Stimulated activated CD8-positive, alpha-beta memory T cell treated with anti-CD3 and anti-CD28 coated beads, Interleukin-4, amount 100 ng/mL, for 4 hours (primary cell): ENCODE results near the gene IZUMO4.
"Not testable (repeated sequence)": the region's sequence is repeated elsewhere in the genome, so short reads cannot be mapped to it uniquely, and the experiment has no call there.

Experiments used
- DNase-seq, 2 donors: peaks; one replicate each; pipeline ENCODE4 v3.0.0-alpha.2; 2020; ENCODE audit warnings: low read depth in 2 of 2, low spot score in 1 of 2

The IZUMO4 gene

DNA sequence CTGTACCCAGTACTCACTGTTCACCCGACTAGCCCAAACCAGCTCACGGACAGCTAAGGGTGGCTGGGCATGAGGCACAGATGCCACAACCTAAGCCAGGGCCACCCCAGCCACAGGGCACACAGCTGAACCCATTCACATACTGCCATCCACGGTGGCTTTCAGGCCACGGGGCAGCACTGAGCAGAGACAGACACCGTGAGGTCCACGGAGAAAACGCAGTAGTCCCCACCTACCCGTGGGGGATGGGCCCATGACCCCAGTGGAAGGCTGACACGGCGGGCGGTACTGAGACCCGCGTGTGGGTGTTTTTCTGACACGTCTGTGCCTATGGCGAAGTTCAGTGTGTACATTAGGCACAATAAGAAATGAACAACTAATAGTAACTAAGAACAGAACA is 25.5 kb downstream of the IZUMO4 start:
- no peak for DNase-seq

DNA sequence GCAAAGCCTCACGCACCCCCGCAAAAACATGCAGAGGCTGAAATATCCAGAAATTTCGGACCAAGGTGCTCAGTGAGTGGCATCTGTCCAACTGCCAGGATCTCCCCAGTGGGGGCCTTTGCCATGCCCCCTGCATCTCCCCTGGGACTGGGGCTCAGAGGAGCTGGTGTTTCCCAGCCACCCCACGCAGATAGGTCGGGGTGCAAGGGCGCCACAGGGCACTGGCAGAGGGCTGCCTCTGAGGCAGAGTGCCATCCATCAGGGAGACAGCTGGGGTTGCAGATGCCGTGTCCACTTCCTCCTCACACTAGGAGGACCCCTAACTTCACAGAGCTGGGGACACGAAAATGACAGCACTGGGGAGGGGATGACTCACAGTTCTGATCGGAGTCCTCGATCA is 26.3 kb downstream of the IZUMO4 start:
- DNase-seq: no peak

- no peak for DNase-seq
Observed at GRCh38 chr19:2123682-2124387, 27.1 kb downstream of the IZUMO4 start.

DNA sequence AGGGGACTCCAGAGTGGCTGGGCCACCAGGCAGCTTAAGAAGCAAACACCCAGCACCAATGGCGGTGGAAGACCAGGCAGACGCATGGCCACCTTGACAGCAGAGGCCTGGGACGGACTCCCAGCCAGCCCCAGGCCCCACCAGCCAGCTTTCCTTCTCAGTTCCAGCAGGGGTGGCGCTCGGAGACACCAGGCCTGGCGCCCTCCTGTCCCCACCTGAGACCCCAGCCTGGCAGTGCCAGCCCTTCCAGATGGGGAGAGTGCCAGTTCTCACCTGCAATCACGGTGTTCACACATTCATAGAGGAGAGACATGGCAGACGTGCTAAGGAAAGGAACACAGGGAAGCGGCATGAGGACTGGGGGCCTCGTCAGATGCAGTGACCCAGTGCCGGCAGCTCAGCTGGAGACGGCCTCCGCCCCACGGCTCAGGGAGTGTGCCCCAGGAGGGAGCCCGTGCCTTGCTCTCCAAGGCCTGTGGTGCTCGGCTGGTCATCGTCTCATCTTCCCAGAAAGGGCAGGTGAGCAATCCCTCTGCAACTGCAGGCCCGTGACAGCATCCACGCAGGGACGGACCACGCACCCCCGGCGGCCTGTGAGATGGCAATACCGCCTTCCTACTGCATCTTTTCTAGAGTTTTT is 30.3 kb downstream of the IZUMO4 start:
- DNase-seq: no peak

DNA sequence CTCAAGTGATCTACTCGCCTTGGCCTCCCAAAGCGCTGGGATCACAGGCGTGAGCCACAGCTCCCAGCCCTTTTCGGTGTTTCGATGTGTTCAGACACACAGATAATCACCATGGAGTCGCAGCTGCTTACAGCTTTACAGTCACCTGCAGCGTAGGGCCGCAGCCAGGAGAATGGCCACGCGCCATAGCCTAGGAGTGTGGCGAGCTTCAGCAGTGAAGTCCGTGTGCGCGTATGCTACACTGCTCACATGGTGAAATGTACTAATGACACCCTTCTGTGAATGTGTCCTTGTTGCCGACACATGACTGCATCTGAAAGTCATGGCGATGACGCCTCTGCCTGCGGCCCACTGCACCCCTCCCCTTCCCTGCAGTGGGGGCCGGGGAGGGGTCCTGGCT is 31.0 kb downstream of the IZUMO4 start:
- no peak for DNase-seq

GRCh38 chr19:2128252-2128651 is 31.5 kb downstream of the IZUMO4 start:
- not testable (repeated sequence) for DNase-seq

GRCh38 chr19:2129022-2129421 is 32.3 kb downstream of the IZUMO4 start:
- no peak for DNase-seq

GRCh38 chr19:2129486-2129885 is 32.8 kb downstream of the IZUMO4 start:
- DNase-seq: no peak

GRCh38 chr19:2129892-2130770 is 33.4 kb downstream of the IZUMO4 start:
- DNase-seq: no peak

GRCh38 chr19:2131012-2131975 is 34.6 kb downstream of the IZUMO4 start:
- DNase-seq: not testable (repeated sequence)

GRCh38 chr19:2132191-2132590 is 35.5 kb downstream of the IZUMO4 start:
- DNase-seq: no peak

DNA sequence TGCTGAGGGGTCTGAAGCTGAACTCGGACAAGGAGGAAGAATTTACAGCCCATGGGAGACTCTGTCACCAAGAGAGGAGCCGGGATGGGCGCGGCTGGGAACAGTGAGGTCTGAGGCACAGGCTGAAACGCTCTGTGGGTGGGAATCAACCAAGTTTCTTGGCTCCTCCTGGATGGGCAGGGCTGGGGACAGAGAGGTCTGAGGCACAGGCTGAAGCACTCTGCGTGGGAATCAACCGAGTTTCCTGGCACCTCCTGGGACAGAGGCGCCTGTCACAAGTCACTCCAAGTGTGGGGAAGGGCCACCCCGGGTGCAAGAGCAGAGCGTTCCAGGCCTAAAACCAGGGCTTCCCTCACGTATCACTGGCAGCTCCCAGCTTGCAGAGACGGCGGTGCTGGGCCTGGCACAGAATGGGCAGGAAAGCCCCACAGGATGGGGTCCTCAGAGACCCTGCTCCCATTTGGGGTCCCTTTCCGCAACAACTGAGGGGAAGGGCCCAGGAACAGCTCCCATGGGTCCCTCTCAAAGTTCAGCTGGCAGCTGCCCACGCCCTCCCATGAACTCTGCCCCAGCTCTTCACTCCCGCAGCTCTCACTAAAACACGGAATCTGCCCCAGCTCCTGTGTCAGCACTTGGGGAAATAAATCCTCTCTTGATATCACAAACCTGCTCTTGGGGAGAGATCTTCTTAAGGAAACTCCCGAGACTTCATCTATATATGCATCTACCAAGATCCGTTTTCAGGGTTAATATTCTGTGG is 36.2 kb downstream of the IZUMO4 start:
- DNase-seq: no peak

GRCh38 chr19:2135474-2136402 is 39.0 kb downstream of the IZUMO4 start:
- no peak for DNase-seq

DNA sequence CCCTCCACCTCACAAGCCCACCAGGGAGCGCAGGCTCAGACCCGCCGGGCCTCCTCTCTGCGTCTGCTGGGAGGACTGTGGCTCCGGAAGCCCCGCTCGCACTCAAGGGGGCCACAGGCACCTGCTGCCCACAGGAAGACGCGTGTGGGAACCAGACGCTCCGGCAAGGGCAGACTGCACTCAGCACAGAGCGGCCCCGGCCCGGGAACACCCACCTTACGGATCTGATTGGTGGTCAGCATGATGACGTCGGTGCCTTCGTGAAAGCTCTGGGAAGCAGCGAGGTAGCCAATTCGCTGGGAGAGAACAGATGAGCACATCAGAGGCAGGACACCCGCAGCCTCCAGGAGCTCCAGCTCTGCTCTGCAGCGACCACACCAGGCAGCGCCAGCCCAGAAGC is 40.1 kb downstream of the IZUMO4 start:
- no peak for DNase-seq

- no peak for DNase-seq
Observed at GRCh38 chr19:2138061-2138728, 41.5 kb downstream of the IZUMO4 start.

DNA sequence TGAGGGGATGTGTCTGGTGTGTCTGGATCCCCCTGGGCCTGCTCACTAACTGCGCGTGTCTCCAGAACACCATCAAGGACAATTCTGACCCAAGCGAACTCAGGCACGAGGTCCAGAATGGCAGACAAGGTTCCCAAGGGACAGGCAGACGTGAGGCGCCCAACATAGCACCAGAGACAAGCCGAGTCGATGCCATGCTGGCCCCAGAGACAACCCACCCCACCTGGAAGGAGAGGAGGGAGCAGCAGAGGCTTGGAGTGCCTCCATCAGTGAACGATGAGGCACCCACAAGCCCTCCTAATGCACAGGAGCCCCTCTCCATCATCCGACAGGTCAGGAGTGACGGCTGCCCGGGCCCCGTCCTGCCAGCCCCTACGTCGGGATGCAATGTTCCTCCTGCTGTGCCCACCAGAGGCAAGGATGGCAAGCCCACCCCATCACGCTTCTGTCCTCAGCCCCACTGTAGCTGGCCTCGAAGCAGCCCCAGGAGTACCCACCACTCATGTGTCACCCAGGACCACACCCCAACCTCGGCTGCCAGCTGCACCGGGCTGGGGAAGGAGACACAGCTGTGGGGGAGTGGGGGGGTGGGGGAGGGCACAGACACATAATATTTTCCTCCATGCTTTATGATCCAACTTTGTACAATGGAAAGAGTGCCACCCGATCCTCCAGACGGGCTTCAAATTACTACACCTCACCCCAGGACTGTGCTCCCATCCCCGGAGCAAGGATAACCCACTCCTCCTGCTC is 42.8 kb downstream of the IZUMO4 start:
- no peak for DNase-seq

DNA sequence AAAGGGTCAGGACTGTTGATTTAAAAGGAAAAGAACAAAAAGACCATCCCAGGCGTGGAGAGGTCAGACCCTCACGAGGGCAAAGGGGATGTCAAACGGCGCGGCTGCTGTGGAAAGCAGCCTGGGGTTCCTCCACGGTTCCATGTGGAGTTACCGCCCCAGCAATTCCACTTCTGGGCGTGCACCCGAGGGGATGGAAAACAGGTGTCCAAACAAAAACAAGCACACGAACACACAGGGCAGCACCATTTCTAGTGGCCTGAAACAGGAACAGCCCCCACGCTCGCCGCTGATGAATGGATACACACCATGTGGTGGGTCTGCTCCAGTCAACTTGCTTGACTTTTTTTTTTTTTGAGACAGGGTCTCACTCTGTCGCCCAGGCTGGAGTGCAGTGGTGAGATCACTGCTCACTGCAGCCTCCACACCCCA is 43.4 kb downstream of the IZUMO4 start:
- no peak for DNase-seq
